KOPT-K1 (cell line): ENCODE measurements around the gene MYL11.

Experiments
- H3K27ac ChIP-seq: fragments of 200-600 bp; sonication (generic); 2 replicates; pipeline ENCODE4 v1.5.1; 2016; ENCODE audit warnings: antibody characterized with exemption, mild to moderate bottlenecking, low read depth, low read length; ENCODE audit not compliant: poor library complexity, severe bottlenecking
- H3K36me3 ChIP-seq: fragments of 200-600 bp; sonication (generic); 2 replicates; pipeline ENCODE4 v1.5.1; 2017; ENCODE audit warnings: antibody characterized with exemption, mild to moderate bottlenecking, low read length, moderate library complexity; ENCODE audit not compliant: insufficient read depth
- H3K9me3 ChIP-seq: fragments of 200-600 bp; sonication (generic); 2 replicates; pipeline ENCODE4 v1.5.1; 2017; ENCODE audit warnings: antibody characterized with exemption, low read length, mild to moderate bottlenecking; ENCODE audit not compliant: insufficient read depth, poor library complexity, severe bottlenecking

The MYL11 gene

DNA sequence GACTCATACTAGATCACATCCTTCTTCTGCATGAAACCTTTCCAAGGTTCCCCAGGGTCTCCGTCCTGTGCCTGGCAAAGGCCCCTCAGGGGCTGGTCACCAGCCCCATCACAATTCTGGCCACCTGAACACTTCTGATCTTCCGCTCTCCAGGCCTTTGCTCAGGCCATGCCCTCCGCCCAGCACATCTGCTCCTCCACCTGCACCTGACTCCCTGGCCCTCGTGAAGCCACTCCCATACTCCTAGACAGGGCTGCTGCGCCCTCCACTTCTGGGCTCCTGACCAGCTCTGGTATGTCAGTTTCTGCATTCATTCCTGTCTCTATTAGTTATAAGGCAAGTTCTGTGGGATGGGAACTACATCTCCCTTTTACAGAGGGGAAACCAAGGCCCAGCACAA is 1.9 kb upstream of the MYL11 start:
- Histone ChIP-seq H3K27ac (peak overlapping the region; percentile 73), H3K9me3 (no peaks in the 10 kb centered on the region), H3K36me3 (peaks cover 11% of the 10 kb centered on the region; the same call in 1 of the 2 replicates)

DNA sequence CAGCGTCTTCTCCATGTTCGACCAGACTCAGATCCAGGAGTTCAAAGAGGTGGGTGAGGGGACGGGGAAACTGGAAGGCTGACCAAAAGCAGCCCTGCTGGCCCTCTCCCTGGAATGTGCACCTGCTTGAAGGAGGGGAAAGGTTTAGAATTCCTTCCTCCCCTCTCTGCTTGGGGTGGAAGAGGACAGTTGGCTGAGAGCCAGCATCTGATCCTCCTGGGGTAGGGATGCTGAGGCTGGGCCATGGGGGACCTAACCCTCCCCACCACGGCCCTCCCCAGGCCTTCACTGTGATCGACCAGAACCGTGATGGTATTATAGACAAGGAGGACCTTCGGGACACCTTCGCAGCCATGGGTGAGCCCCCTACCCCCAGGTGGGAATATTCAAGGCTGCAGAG is 1.3 kb downstream of the MYL11 start:
- Histone ChIP-seq H3K36me3 (peaks cover 29% of the 10 kb centered on the region), H3K9me3 (no peaks in the 10 kb centered on the region), H3K27ac (no peak overlapping the region)

- peaks cover 29% of the 10 kb centered on the region for H3K36me3 ChIP-seq
- no peaks in the 10 kb centered on the region for H3K9me3 ChIP-seq
- H3K27ac ChIP-seq, result peak overlapping the region; percentile 98
These were observed 1.9 kb downstream of the MYL11 start for GRCh38 chr16:30376461-30376902.

GRCh38 chr16:30377050-30377811 is 2.6 kb downstream of the MYL11 start:
- peaks cover 29% of the 10 kb centered on the region for H3K36me3 ChIP-seq
- H3K27ac ChIP-seq, result peak overlapping the region; percentile 98
- H3K9me3 ChIP-seq, result no peaks in the 10 kb centered on the region

DNA sequence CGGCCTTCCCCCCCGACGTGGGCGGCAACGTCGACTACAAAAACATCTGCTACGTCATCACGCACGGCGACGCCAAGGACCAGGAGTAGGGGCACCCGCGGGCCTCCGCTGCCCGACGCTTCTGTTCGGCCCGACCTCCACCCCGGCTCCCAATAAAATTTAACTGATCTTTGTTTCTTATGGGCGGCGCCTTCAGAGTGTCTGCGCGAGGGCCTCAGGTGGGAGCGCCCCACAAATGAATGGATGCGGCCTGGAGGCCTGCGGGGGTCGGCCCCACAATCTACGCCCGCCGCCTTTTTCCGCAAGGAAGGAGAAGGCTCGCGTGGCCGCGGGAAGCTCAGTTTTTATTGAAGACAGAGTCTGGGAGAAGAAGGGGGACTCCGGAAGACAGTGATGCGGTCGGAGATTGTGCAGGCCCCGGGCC is 3.2 kb downstream of the MYL11 start:
- no peaks in the 10 kb centered on the region for H3K9me3 ChIP-seq
- peak overlapping the region; percentile 98 for H3K27ac ChIP-seq
- H3K36me3 ChIP-seq, result peaks cover 29% of the 10 kb centered on the region

GRCh38 chr16:30378236-30379157 is 3.9 kb downstream of the MYL11 start:
- peaks cover 29% of the 10 kb centered on the region for H3K36me3 ChIP-seq
- H3K27ac ChIP-seq, result peak overlapping the region; percentile 98
- no peaks in the 10 kb centered on the region for H3K9me3 ChIP-seq

GRCh38 chr16:30379158-30379783 is 4.7 kb downstream of the MYL11 start:
- H3K27ac ChIP-seq, result peak overlapping the region; percentile 98
- no peaks in the 10 kb centered on the region for H3K9me3 ChIP-seq
- peaks cover 29% of the 10 kb centered on the region for H3K36me3 ChIP-seq

GRCh38 chr16:30380072-30380802 is 5.6 kb downstream of the MYL11 start:
- Histone ChIP-seq H3K27ac (peak overlapping the region; percentile 98), H3K9me3 (no peaks in the 10 kb centered on the region), H3K36me3 (peaks cover 29% of the 10 kb centered on the region)

GRCh38 chr16:30380803-30381208 is 6.2 kb downstream of the MYL11 start:
- Histone ChIP-seq H3K27ac (peak overlapping the region; percentile 98), H3K9me3 (no peaks in the 10 kb centered on the region), H3K36me3 (peaks cover 25% of the 10 kb centered on the region)

- Histone ChIP-seq H3K27ac (peak overlapping the region; percentile 98), H3K9me3 (no peaks in the 10 kb centered on the region), H3K36me3 (peaks cover 18% of the 10 kb centered on the region)
These were observed 6.9 kb downstream of the MYL11 start for GRCh38 chr16:30381291-30382041.

- Histone ChIP-seq H3K9me3 (no peaks in the 10 kb centered on the region), H3K36me3 (peaks cover 17% of the 10 kb centered on the region), H3K27ac (peak within 1 kb of the TSS; percentile 98)
These were observed 7.7 kb downstream of the MYL11 start, which contains the start of gene SEPTIN1 for GRCh38 chr16:30382111-30382881. Gene SEPTIN1 (minus strand): TSS chr16:30382561. CDS start chr16:30382542, 19 bp downstream.

DNA sequence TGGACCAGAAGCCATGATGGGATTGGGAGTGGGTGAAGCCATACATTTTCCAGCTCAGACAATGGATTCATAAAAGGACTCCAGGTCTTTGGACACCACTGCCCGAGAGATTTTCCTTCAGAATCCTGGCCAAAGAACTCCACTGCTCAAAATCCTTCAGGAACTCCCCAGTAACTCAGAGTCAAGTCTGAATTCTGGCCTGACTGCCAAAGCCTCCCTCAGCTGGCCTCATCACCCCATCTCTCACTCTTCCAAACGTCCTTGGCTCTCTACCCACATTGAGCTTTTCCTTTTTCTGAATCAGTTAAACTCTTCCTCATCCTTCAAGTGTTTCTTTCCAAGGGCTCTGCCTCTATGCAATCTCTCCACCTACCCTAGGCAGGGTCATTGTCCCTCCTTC is 8.9 kb downstream of the MYL11 start:
- no peaks in the 10 kb centered on the region for H3K9me3 ChIP-seq
- peaks cover 17% of the 10 kb centered on the region for H3K36me3 ChIP-seq
- peak overlapping the region; percentile 98 for H3K27ac ChIP-seq

DNA sequence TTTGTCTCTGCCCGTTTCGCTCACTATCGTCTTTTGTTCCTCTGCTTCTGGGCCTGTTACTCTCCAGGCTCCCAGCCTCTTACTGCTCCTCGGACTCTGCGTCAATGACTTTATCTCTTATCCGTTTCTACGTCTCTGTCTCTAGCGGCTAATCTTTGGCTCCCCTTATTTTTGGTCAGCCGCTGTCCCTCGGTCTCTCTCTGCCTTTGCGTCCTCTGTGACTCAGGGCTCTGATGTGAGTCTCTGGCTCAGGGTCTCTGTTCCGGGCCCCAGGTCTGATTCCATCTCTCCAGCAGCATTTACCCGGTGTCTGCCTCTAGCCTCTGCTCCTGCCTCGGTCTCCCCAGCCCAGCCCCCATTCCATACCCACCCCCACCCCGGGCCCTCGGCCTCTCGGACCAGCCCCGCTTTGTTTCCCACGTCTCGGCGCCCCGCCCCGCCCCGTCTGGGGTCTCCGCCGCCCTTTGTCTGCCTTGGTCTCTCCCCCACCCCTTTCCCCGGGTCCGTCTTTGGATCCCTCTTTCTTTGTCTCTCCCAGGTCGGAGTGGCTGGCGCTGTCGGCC is 20.1 kb downstream of the MYL11 start:
- Histone ChIP-seq H3K9me3 (no peaks in the 10 kb centered on the region), H3K27ac (peak overlapping the region; percentile 85)

More for the DNA sequence above, 20.1 kb downstream of the MYL11 start:
- H3K36me3 ChIP-seq, result peaks cover 21% of the 10 kb centered on the region
